HL-60 (cell line): ENCODE data around the gene ZFP64.

Source experiments
- DNase-seq, 2 experiments: peaks; one replicate each; pipeline ENCODE4 v3.0.0-alpha.2; 2010 to 2020; ENCODE audit warnings: low read depth in 1 of 2, low spot score in 1 of 2
- H3K27ac ChIP-seq: fragments of 250-450 bp; sonication (Bioruptor Pico); replicated peaks from 2 replicates; pipeline ENCODE4 v1.5.1; 2020; ENCODE audit warnings: mild to moderate bottlenecking, moderate library complexity
- H3K27me3 ChIP-seq: fragments of 250-450 bp; sonication (Bioruptor Pico); 2 replicates; pipeline ENCODE4 v1.5.1; 2021; ENCODE audit warnings: mild to moderate bottlenecking, moderate library complexity; ENCODE audit not compliant: insufficient read depth, poor library complexity, severe bottlenecking
- H3K4me3 ChIP-seq: replicated peaks from 2 replicates; pipeline ENCODE4 v1.5.1; 2011; ENCODE audit warnings: mild to moderate bottlenecking, control low read depth, low read length; ENCODE audit not compliant: insufficient read depth
- CTCF ChIP-seq: IDR thresholded peaks from one replicate; pipeline ENCODE4 v1.5.1; 2011; ENCODE audit warnings: low read length, control low read depth, inconsistent platforms; ENCODE audit not compliant: insufficient read depth
- GABPA ChIP-seq: IDR thresholded peaks from 2 replicates; pipeline ENCODE4 v1.6.1; 2012; ENCODE audit warnings: low read depth
- POLR2AphosphoS5 ChIP-seq: IDR thresholded peaks from 2 replicates; pipeline ENCODE4 v1.6.1; 2012; ENCODE audit warnings: low read depth
- REST ChIP-seq: IDR thresholded peaks from 2 replicates; pipeline ENCODE4 v1.6.1; 2012; ENCODE audit warnings: low read depth; ENCODE audit not compliant: insufficient replicate concordance
- SPI1 ChIP-seq: IDR thresholded peaks from 2 replicates; pipeline ENCODE4 v1.6.1; 2012; ENCODE audit warnings: low read depth, mild to moderate bottlenecking, borderline replicate concordance

ZFP64 gene

GRCh38 chr20:52207020-52207810 lies 15.6 kb upstream of the ZFP64 start:
- TF ChIP-seq SPI1, result no peak
- TF ChIP-seq POLR2AphosphoS5, result no peak
- TF ChIP-seq REST, result no peak
- TF ChIP-seq GABPA, result no peak
- TF ChIP-seq CTCF, result no peak
- H3K27ac ChIP-seq, result no peak overlapping the region
- H3K4me3 ChIP-seq, result no peak overlapping the region
- no peaks in the 10 kb centered on the region for H3K27me3 ChIP-seq
- no peak for DNase-seq

- Histone ChIP-seq H3K27ac (no peak overlapping the region), H3K27me3 (no peaks in the 10 kb centered on the region), H3K4me3 (no peak overlapping the region)
- no peak for DNase-seq
- TF ChIP-seq SPI1, result no peak
- no peak for TF ChIP-seq CTCF
- TF ChIP-seq GABPA, result no peak
- TF ChIP-seq POLR2AphosphoS5, result no peak
- no peak for TF ChIP-seq REST
Observed at GRCh38 chr20:52204136-52204535, 12.6 kb upstream of the ZFP64 start.

- H3K27ac ChIP-seq, result no peak overlapping the region
- DNase-seq, result no peak
- H3K4me3 ChIP-seq, result no peak overlapping the region
- TF ChIP-seq POLR2AphosphoS5 (no peak), SPI1 (no peak), CTCF (no peak), REST (no peak), GABPA (no peak)
- no peaks in the 10 kb centered on the region for H3K27me3 ChIP-seq
Observed at GRCh38 chr20:52201395-52201794, 9.8 kb upstream of the ZFP64 start.
